GM12864 (cell line): ENCODE measurements around the gene CNTNAP5.

Experiments
- DNase-seq: peaks from one replicate; pipeline ENCODE4 v3.0.0-alpha.2; 2011; ENCODE audit warnings: low read depth
- H3K4me3 ChIP-seq: 2 replicates; pipeline ENCODE4 v1.5.1; 2011; ENCODE audit warnings: mild to moderate bottlenecking, low read depth, low read length, control low read depth
- CTCF ChIP-seq: IDR thresholded peaks from 2 replicates; pipeline ENCODE4 v1.5.1; 2011; ENCODE audit warnings: low read depth, mild to moderate bottlenecking, moderate library complexity, low read length, control low read depth, inconsistent platforms; ENCODE audit errors: missing control alignments

CNTNAP5 gene

DNA sequence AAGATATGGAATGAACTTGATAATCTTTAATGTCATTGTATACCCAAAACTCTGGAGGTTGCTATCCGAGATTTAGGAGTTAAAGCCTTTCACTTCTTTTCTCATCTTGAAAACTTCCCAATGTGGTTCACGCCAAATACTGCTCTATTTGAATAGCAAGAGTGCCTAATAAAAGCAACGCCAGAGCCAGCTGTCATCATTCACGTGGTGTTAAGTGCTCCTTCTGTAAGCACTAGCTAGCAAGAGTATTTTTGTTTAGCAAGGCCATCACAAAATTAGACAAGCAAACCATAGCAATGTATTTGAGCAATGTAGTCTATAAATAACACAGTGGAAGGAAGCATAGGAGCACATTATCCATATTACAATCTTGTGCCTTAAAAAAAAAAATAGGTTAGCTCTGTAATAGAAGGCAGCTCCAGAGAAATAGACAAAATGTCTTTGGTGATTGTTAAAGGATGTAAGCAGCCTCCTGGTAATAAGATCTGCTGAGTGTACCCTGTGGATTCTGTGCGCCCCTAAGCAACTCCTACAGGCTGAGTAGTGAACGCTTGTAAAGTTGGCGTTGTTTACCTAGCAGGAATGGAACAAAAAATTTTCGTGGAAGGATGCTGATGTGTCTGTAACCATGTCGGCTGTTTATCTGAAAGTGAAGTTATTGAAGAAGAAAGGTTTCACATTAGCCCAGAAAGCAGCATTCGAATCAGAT, 518.0 kb downstream of the CNTNAP5 start:
- DNase-seq, result no peak
- TF ChIP-seq CTCF, result no peak
- H3K4me3 ChIP-seq, result no peak overlapping the region

- no peak for DNase-seq
- no peak overlapping the region for H3K4me3 ChIP-seq
- TF ChIP-seq CTCF, result no peak
These were observed 522.6 kb downstream of the CNTNAP5 start for GRCh38 chr2:124547700-124548099.

DNA sequence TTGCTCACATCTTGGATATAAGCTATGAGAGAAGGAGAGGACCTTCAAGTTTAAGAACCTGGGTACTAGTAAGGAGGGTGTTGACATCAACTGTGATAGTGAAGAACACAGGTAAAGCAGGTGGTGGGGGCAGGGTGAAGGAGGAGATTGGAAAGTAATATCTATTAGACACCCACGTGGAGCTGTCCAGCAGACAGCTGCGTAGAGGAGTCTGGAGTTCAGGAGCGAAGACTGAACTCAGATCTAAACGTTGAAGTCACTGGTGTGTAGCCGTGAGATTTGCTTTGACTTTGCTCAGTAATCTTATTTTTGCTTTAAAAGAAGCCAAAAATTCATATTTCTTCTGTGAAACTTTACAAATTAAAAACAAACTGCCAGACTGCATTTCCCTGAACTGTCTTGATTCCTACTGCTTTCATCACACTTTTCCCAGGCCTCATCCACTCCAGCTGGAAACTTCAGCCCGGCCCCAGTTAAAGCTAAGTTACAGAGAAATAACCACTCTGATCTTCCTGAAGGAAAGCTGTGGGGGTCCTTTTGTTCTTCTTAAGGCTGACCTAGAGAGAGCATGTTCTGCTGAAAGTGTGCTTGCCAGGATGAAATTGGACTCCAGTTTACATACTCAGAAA, 533.3 kb downstream of the CNTNAP5 start:
- DNase-seq, result no peak
- no peak for TF ChIP-seq CTCF
- no peak overlapping the region for H3K4me3 ChIP-seq

GRCh38 chr2:124559236-124559635, 534.1 kb downstream of the CNTNAP5 start:
- TF ChIP-seq CTCF, result no peak
- no peak for DNase-seq

DNA sequence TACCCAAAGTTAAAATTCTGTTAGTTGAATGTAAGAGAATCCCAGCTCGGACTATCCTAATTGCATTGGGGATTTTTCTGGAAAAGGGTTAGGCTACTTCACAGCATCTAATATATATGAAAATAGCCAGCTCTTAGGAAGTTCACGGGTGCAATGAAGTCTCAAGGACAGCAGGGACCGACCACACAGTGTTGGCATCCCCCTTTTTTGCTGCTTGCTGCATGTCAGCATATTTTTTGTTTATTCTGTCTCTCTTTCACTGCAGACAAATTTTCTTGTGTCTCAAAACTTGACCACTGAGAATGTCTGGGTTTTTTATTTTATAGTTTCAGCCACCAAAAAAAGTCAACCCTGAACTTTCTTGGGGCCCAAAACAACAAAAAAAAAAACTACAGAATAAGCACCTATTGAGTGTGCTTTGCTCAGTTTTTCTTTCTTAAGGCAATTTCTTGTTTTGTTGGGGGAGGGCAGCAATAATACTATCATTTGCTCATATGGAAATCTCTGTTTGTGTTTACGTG, 535.6 kb downstream of the CNTNAP5 start:
- H3K4me3 ChIP-seq, result no peak overlapping the region
- DNase-seq, result no peak
- no peak for TF ChIP-seq CTCF

More at GRCh38 chr2:124559236-124559635, 534.1 kb downstream of the CNTNAP5 start:
- no peak overlapping the region for H3K4me3 ChIP-seq

GRCh38 chr2:124561486-124561885, 536.4 kb downstream of the CNTNAP5 start:
- TF ChIP-seq CTCF, result no peak
- DNase-seq, result no peak
- no peak overlapping the region for H3K4me3 ChIP-seq
